Peyer's patch (tissue), 4 donors: ENCODE data around the gene CEMIP.

Source experiments
- CTCF ChIP-seq, 6 experiments: fragments of 450-650 bp in 4 of 6; fragments of 200-600 bp in 2 of 6; sonication (generic) in 1 of 6; IDR thresholded peaks; one replicate each; pipeline ENCODE4 v1.5.1; 2017 to 2019; ENCODE audit warnings: antibody characterized with exemption in 6 of 6, mild to moderate bottlenecking in 3 of 6, moderate library complexity in 1 of 6
- POLR2A ChIP-seq, 2 donors: fragments of 450-650 bp; IDR thresholded peaks; one replicate each; pipeline ENCODE4 v1.5.1; 2017; ENCODE audit warnings: antibody characterized with exemption in 2 of 2, mild to moderate bottlenecking in 2 of 2, moderate library complexity in 2 of 2

- TF ChIP-seq CTCF (IDR thresholded peaks at IDR 0.05) (no peak), POLR2A (IDR thresholded peaks at IDR 0.05) (no peak)
Observed at GRCh38 chr15:80777826-80778620, 1.1 kb upstream of the CEMIP start.
